ENCODE measurements around the gene WWOX.

WWOX gene

GRCh38 chr16:78694414-78694813, 595.0 kb downstream of the WWOX start:
- H3K4me1 ChIP-seq (ENCODE audit: low read depth, poor library complexity, severe bottlenecking), result no peaks in the 10 kb centered on the region
- no peak overlapping the region for H3K27ac ChIP-seq
- H4K20me1 ChIP-seq (ENCODE audit: insufficient read depth), result no peaks in the 10 kb centered on the region
- no peak overlapping the region for H3K4me3 ChIP-seq (IDR thresholded peaks at IDR 0.05; ENCODE audit: insufficient read depth, low read depth, low read length)
- no peak overlapping the region for H3K4me2 ChIP-seq
- TF ChIP-seq, protein P1, sequence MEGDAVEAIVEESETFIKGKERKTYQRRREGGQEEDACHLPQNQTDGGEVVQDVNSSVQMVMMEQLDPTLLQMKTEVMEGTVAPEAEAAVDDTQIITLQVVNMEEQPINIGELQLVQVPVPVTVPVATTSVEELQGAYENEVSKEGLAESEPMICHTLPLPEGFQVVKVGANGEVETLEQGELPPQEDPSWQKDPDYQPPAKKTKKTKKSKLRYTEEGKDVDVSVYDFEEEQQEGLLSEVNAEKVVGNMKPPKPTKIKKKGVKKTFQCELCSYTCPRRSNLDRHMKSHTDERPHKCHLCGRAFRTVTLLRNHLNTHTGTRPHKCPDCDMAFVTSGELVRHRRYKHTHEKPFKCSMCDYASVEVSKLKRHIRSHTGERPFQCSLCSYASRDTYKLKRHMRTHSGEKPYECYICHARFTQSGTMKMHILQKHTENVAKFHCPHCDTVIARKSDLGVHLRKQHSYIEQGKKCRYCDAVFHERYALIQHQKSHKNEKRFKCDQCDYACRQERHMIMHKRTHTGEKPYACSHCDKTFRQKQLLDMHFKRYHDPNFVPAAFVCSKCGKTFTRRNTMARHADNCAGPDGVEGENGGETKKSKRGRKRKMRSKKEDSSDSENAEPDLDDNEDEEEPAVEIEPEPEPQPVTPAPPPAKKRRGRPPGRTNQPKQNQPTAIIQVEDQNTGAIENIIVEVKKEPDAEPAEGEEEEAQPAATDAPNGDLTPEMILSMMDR (conservative IDR thresholded peaks at IDR 0.05; ENCODE audit: low read depth, low read length), result no peak
- H2AFZ ChIP-seq (ENCODE audit: low read depth), result no peak overlapping the region
- no peak overlapping the region for H3K9ac ChIP-seq
- no peaks in the 10 kb centered on the region for H3K36me3 ChIP-seq (ENCODE audit: insufficient read depth)
- H3K27me3 ChIP-seq (ENCODE audit: insufficient read depth, low read depth), result no peaks in the 10 kb centered on the region
- no peaks in the 10 kb centered on the region for H3K79me2 ChIP-seq (ENCODE audit: insufficient read depth, low read depth)

DNA sequence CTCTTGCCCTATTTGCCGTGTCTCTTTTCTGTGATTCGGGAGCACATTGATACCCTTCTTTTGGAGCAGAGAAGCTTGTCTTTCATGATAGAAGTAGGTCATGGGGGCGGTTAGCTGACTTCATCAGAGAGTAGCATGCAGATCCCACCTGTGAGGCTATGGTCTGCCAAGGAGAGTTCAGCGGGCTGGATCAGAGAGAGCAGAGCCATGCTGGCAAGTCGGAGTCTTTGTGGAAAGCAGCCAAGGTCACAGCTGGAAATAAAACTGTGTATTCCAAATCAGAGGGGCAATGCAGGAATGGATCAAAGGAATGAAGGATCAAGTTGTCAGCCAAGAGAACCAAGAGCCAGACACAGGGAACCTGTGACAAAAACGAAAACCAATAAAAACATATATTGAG, 595.9 kb downstream of the WWOX start:
- H3K4me3 ChIP-seq (IDR thresholded peaks at IDR 0.05; ENCODE audit: insufficient read depth, low read depth, low read length), result no peak overlapping the region
- no peaks in the 10 kb centered on the region for H3K27me3 ChIP-seq (ENCODE audit: insufficient read depth, low read depth)
- no peak overlapping the region for H3K4me2 ChIP-seq
- H3K4me1 ChIP-seq (ENCODE audit: low read depth, poor library complexity, severe bottlenecking), result no peaks in the 10 kb centered on the region
- H3K36me3 ChIP-seq (ENCODE audit: insufficient read depth), result no peaks in the 10 kb centered on the region
- no peaks in the 10 kb centered on the region for H3K79me2 ChIP-seq (ENCODE audit: insufficient read depth, low read depth)
- H3K27ac ChIP-seq, result no peak overlapping the region
- H3K9ac ChIP-seq, result no peak overlapping the region
- H4K20me1 ChIP-seq (ENCODE audit: insufficient read depth), result no peaks in the 10 kb centered on the region
- H2AFZ ChIP-seq (ENCODE audit: low read depth), result no peak overlapping the region
- TF ChIP-seq, protein P1 (conservative IDR thresholded peaks at IDR 0.05; ENCODE audit: low read depth, low read length), result no peak

DNA sequence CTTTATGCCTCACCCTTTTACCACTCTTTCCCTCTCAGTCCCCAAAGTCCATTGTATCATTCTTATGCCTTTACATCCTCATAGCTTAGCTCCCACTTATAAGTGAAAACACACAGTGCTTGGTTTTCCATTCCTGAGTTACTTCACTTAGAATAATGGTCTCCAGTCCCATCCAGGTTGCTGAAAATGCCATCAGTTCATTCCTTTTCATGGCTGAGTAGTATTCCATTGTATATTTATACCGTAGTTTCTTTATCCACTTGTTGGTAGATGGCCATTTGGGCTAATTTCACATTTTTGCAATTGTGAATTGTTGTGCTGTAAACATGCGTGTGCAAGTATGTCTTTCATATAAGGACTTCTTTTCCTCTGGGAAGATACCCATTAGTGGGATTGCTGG, 597.3 kb downstream of the WWOX start:
- no peaks in the 10 kb centered on the region for H3K79me2 ChIP-seq (ENCODE audit: insufficient read depth, low read depth)

DNA sequence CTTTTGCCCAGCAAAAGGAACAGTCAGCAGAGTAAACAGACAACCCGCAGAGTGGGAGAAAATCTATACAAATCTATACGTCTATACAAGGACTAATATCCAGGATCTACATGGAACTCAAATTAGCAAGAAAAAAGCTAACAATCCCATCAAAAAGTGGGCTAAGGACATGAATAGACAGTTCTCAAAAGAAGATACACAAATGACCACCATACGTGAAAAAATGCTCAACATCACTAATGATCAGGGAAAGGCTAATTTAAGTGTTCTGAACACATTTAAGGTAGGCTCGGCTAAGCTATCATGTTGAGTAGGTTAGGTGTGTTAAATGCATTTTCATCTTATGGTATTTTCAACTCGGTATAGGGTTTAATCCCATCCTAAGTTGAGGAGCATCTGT, 598.0 kb downstream of the WWOX start:
- Histone ChIP-seq H3K4me1 (ENCODE audit: low read depth, poor library complexity, severe bottlenecking) (no peaks in the 10 kb centered on the region), H2AFZ (ENCODE audit: low read depth) (no peak overlapping the region), H3K36me3 (ENCODE audit: insufficient read depth) (no peaks in the 10 kb centered on the region), H3K27ac (no peak overlapping the region), H3K79me2 (ENCODE audit: insufficient read depth, low read depth) (no peaks in the 10 kb centered on the region), H3K4me2 (no peak overlapping the region), H3K9ac (no peak overlapping the region), H3K27me3 (ENCODE audit: insufficient read depth, low read depth) (no peaks in the 10 kb centered on the region), H3K4me3 (IDR thresholded peaks at IDR 0.05; ENCODE audit: insufficient read depth, low read depth, low read length) (no peak overlapping the region), H4K20me1 (ENCODE audit: insufficient read depth) (no peaks in the 10 kb centered on the region)
- TF ChIP-seq, protein P1 (conservative IDR thresholded peaks at IDR 0.05; ENCODE audit: low read depth, low read length), result no peak

More for the DNA sequence above, 597.3 kb downstream of the WWOX start:
- no peak overlapping the region for H3K9ac ChIP-seq
- H3K27ac ChIP-seq, result no peak overlapping the region
- H3K4me2 ChIP-seq, result no peak overlapping the region
- no peaks in the 10 kb centered on the region for H3K36me3 ChIP-seq (ENCODE audit: insufficient read depth)
- no peaks in the 10 kb centered on the region for H3K4me1 ChIP-seq (ENCODE audit: low read depth, poor library complexity, severe bottlenecking)
- no peak overlapping the region for H2AFZ ChIP-seq (ENCODE audit: low read depth)
- no peak overlapping the region for H3K4me3 ChIP-seq (IDR thresholded peaks at IDR 0.05; ENCODE audit: insufficient read depth, low read depth, low read length)
- TF ChIP-seq, protein P1 (conservative IDR thresholded peaks at IDR 0.05; ENCODE audit: low read depth, low read length), result no peak
- H3K27me3 ChIP-seq (ENCODE audit: insufficient read depth, low read depth), result no peaks in the 10 kb centered on the region
- H4K20me1 ChIP-seq (ENCODE audit: insufficient read depth), result no peaks in the 10 kb centered on the region

Data from KMS-11 (cell line).